CD8-positive, alpha-beta memory T cell (primary cell): ENCODE data around the gene LYRM4. TPM values are rescaled to one million over a fixed set of nuclear protein-coding genes. Genes with fewer than 3 reads are reported as not detected.

Source experiments
- CTCF ChIA-PET: fragments of 350-600 bp; sonication (Branson Sonifier 250); formaldehyde crosslinking; loops from one replicate; lab custom pipeline; 2021; ENCODE audit warnings: antibody characterized with exemption; lab: Charles Lee
- POLR2A ChIA-PET: fragments of 350-600 bp; sonication (Branson Sonifier 250); formaldehyde crosslinking; loops from one replicate; lab custom pipeline; 2021; ENCODE audit warnings: antibody characterized with exemption; lab: Charles Lee
- DNase-seq, 5 donors: peaks; one replicate each; pipeline versions ENCODE4 v3.0.0 to v3.0.0-alpha.2; 2020 to 2022; ENCODE audit warnings: mixed read lengths in 1 of 5
- H3K27ac ChIP-seq: one replicate; pipeline ENCODE4 v1.7.0; 2013; ENCODE audit warnings: low read depth, mild to moderate bottlenecking, low read length, moderate library complexity
- H3K27me3 ChIP-seq: 2 replicates; pipeline ENCODE4 v1.7.0; 2013; ENCODE audit warnings: low read length, mild to moderate bottlenecking; ENCODE audit not compliant: insufficient read depth, poor library complexity, severe bottlenecking
- H3K36me3 ChIP-seq: 2 replicates; pipeline ENCODE4 v1.7.0; 2013; ENCODE audit warnings: mild to moderate bottlenecking, low read length, moderate library complexity; ENCODE audit not compliant: insufficient read depth
- H3K4me1 ChIP-seq: 2 replicates; pipeline ENCODE4 v1.7.0; 2013; ENCODE audit warnings: mild to moderate bottlenecking, low read length, moderate library complexity; ENCODE audit not compliant: insufficient read depth
- H3K4me3 ChIP-seq: 2 replicates; pipeline ENCODE4 v1.7.0; 2013; ENCODE audit warnings: mild to moderate bottlenecking, low read length
- H3K9me3 ChIP-seq: 2 replicates; pipeline ENCODE4 v1.7.0; 2013; ENCODE audit warnings: mild to moderate bottlenecking, low read length
- H3K27ac Mint-ChIP-seq, 8 donors: one replicate each; pipeline ENCODE4 v1.8.0; 2020 to 2021; ENCODE audit warnings: mixed read lengths in 8 of 8, mild to moderate bottlenecking in 6 of 8, inconsistent platforms in 3 of 8, moderate library complexity in 3 of 8
- H3K27me3 Mint-ChIP-seq, 2 donors: one replicate each; pipeline ENCODE4 v1.8.0; 2020 to 2021; ENCODE audit warnings: mixed read lengths in 2 of 2, mild to moderate bottlenecking in 1 of 2, moderate library complexity in 1 of 2
- H3K36me3 Mint-ChIP-seq, 3 donors: one replicate each; pipeline ENCODE4 v1.8.0; 2020 to 2021; ENCODE audit warnings: mixed read lengths in 3 of 3, inconsistent platforms in 1 of 3, mild to moderate bottlenecking in 1 of 3
- H3K4me1 Mint-ChIP-seq, 3 donors: one replicate each; pipeline ENCODE4 v1.8.0; 2020 to 2021; ENCODE audit warnings: mixed read lengths in 3 of 3, inconsistent platforms in 1 of 3, mild to moderate bottlenecking in 1 of 3
- H3K4me3 Mint-ChIP-seq, 7 donors: one replicate each; pipeline ENCODE4 v1.8.0; 2020 to 2021; ENCODE audit warnings: mixed read lengths in 7 of 7, mild to moderate bottlenecking in 6 of 7, moderate library complexity in 4 of 7, inconsistent platforms in 2 of 7
- H3K9me3 Mint-ChIP-seq, 5 donors: one replicate each; pipeline ENCODE4 v1.8.0; 2020 to 2022; ENCODE audit warnings: mixed read lengths in 5 of 5, mild to moderate bottlenecking in 3 of 5, moderate library complexity in 2 of 5, inconsistent platforms in 1 of 5
- polyA plus RNA-seq: library from polyadenylated mRNA; unstranded; fragments of 300-500 nt; fragmentation: Illumina TruSeq; gene quantifications from one replicate; pipeline ENCODE4 v1.2.3, GENCODE V29; 2021
- total RNA-seq, 2 experiments: library from RNA; stranded (reverse); gene quantifications; one replicate each; pipeline ENCODE4 v1.2.3, GENCODE V29; 2021

LYRM4 gene
- total and polyA plus RNA-seq, 3 experiments from 2014 or later, result 26.5 to 58.2 (median 55.1) TPM

GRCh38 chr6:5270093-5270680 is 9.4 kb upstream of the LYRM4 start:
- no peaks in the 10 kb centered on the region for H3K9me3 ChIP-seq
- DNase-seq, result no peak
- POLR2A ChIA-PET, result no interaction called here
- H3K36me3 ChIP-seq, result no peaks in the 10 kb centered on the region
- H3K4me3 Mint-ChIP-seq, result no peak overlapping the region
- H3K27ac ChIP-seq, result peak overlapping the region; percentile 39
- H3K4me3 ChIP-seq, result no peak overlapping the region
- H3K27me3 ChIP-seq, result no peaks in the 10 kb centered on the region
- H3K4me1 ChIP-seq, result peaks cover 5% of the 10 kb centered on the region
- H3K27me3 Mint-ChIP-seq, result no peaks in the 10 kb centered on the region
- H3K36me3 Mint-ChIP-seq, result peaks cover 8 to 41% (median 18%) of the 10 kb centered on the region in 3 donors
- no peaks in the 10 kb centered on the region for H3K9me3 Mint-ChIP-seq
- H3K27ac Mint-ChIP-seq, result no peak overlapping the region
- CTCF ChIA-PET, result no interaction called here
- H3K4me1 Mint-ChIP-seq, result peaks cover 15 to 40% (median 31%) of the 10 kb centered on the region in 3 donors

GRCh38 chr6:5266423-5266822 is 5.7 kb upstream of the LYRM4 start:
- CTCF ChIA-PET, result interaction anchor here (0.7 to 3.8 kb wide), 6 partner anchors 10 to 123 kb away, joined by 3 to 12 read pairs (median 4); no protein-coding TSS in a partner anchor
- Histone ChIP-seq H3K9me3 (no peaks in the 10 kb centered on the region), H3K27ac (no peak overlapping the region), H3K36me3 (no peaks in the 10 kb centered on the region), H3K4me1 (peaks cover 9% of the 10 kb centered on the region), H3K27me3 (no peaks in the 10 kb centered on the region), H3K4me3 (no peak overlapping the region)
- Mint-ChIP-seq H3K4me3 (no peak overlapping the region), H3K9me3 (no peaks in the 10 kb centered on the region), H3K27me3 (no peaks in the 10 kb centered on the region), H3K36me3 (peaks cover 8 to 28% (median 14%) of the 10 kb centered on the region in 3 donors), H3K4me1 (peaks cover 17 to 27% (median 20%) of the 10 kb centered on the region in 3 donors), H3K27ac (no peak overlapping the region)
- POLR2A ChIA-PET, result no interaction called here
- no peak for DNase-seq

- H3K27ac ChIP-seq, result peak overlapping the region; percentile 94
- no peaks in the 10 kb centered on the region for H3K36me3 ChIP-seq
- Mint-ChIP-seq H3K4me1 (peaks cover 27 to 37% (median 34%) of the 10 kb centered on the region in 3 donors), H3K9me3 (no peaks in the 10 kb centered on the region), H3K27ac (peak overlapping the region; percentile 97 to 100 (median 100)), H3K4me3 (peak overlapping the region; percentile 94 to 99 (median 98)), H3K27me3 (peaks cover 0 to 1% of the 10 kb centered on the region in 2 donors), H3K36me3 (peaks cover 0 to 24% (median 8%) of the 10 kb centered on the region in 3 donors)
- no peaks in the 10 kb centered on the region for H3K27me3 ChIP-seq
- ChIA-PET CTCF (interaction anchor here (0.9 kb wide), 1 partner anchor 118 kb away, joined by 4 read pairs; no protein-coding TSS in a partner anchor), POLR2A (interaction anchor here (0.7 to 1.1 kb wide), 3 partner anchors 87 to 1126 kb away, joined by 3 to 5 read pairs (median 3); partner anchors contain the start of gene ECI2)
- peak overlapping the region; percentile 81 for H3K4me3 ChIP-seq
- no peaks in the 10 kb centered on the region for H3K9me3 ChIP-seq
- peaks cover 14% of the 10 kb centered on the region for H3K4me1 ChIP-seq
- DNase-seq, result no peak
These were observed 877 bp upstream of the LYRM4 start for GRCh38 chr6:5261545-5262109.

- CTCF ChIA-PET, result interaction anchor here (0.7 kb wide), 1 partner anchor 116 kb away, joined by 3 read pairs; no protein-coding TSS in a partner anchor
- H3K4me3 Mint-ChIP-seq, result peak overlapping the region; percentile 94 to 99 (median 98)
- no peaks in the 10 kb centered on the region for H3K9me3 ChIP-seq
These were observed 584 bp downstream of the LYRM4 start for GRCh38 chr6:5260111-5260620.

GRCh38 chr6:5259428-5259827 is 1.3 kb downstream of the LYRM4 start:
- peak overlapping the region; percentile 91 to 100 (median 98) for H3K27ac Mint-ChIP-seq
- peaks cover 21 to 31% (median 27%) of the 10 kb centered on the region in 3 donors for H3K4me1 Mint-ChIP-seq
- peaks cover 6 to 21% (median 7%) of the 10 kb centered on the region in 3 donors for H3K36me3 Mint-ChIP-seq
- DNase-seq, result no peak
- Histone ChIP-seq H3K9me3 (no peaks in the 10 kb centered on the region), H3K4me3 (peak overlapping the region; percentile 81), H3K27ac (peak overlapping the region; percentile 75), H3K36me3 (no peaks in the 10 kb centered on the region), H3K4me1 (peaks cover 14% of the 10 kb centered on the region), H3K27me3 (no peaks in the 10 kb centered on the region)
- CTCF ChIA-PET, result no interaction called here
- peaks cover 0 to 1% of the 10 kb centered on the region in 2 donors for H3K27me3 Mint-ChIP-seq
- H3K9me3 Mint-ChIP-seq, result no peaks in the 10 kb centered on the region
- POLR2A ChIA-PET, result no interaction called here
- H3K4me3 Mint-ChIP-seq, result peak overlapping the region; percentile 94 to 99 (median 98)

More at GRCh38 chr6:5260111-5260620, 584 bp downstream of the LYRM4 start:
- DNase-seq, result peak; percentile 66 to 87 (median 81)
- peaks cover 0 to 19% (median 4%) of the 10 kb centered on the region in 3 donors for H3K36me3 Mint-ChIP-seq
- H3K27me3 Mint-ChIP-seq, result peaks cover 0 to 1% of the 10 kb centered on the region in 2 donors
- no peaks in the 10 kb centered on the region for H3K27me3 ChIP-seq
- H3K27ac Mint-ChIP-seq, result peak overlapping the region; percentile 91 to 100 (median 98)
- H3K9me3 Mint-ChIP-seq, result no peaks in the 10 kb centered on the region
- H3K4me1 Mint-ChIP-seq, result peaks cover 24 to 34% (median 27%) of the 10 kb centered on the region in 3 donors
- H3K4me3 ChIP-seq, result peak overlapping the region; percentile 81
- no peaks in the 10 kb centered on the region for H3K36me3 ChIP-seq
- H3K27ac ChIP-seq, result peak overlapping the region; percentile 75
- peaks cover 14% of the 10 kb centered on the region for H3K4me1 ChIP-seq
- POLR2A ChIA-PET, result interaction anchor here (1.0 to 1.5 kb wide), 2 partner anchors 86 to 1125 kb away, joined by 3 to 7 read pairs; partner anchors contain the start of gene ECI2

GRCh38 chr6:5257400-5257799 is 3.4 kb downstream of the LYRM4 start:
- Mint-ChIP-seq H3K27me3 (peaks cover 0 to 1% of the 10 kb centered on the region in 2 donors), H3K27ac (peak overlapping the region in 2 of 8 donors; percentile 40 to 41)
- CTCF ChIA-PET, result interaction anchor here (0.9 to 1.5 kb wide), 2 partner anchors 10 to 114 kb away, joined by 3 to 4 read pairs; no protein-coding TSS in a partner anchor

GRCh38 chr6:5256952-5257351 is 3.8 kb downstream of the LYRM4 start:
- Histone ChIP-seq H3K9me3 (no peaks in the 10 kb centered on the region), H3K36me3 (no peaks in the 10 kb centered on the region), H3K4me3 (no peak overlapping the region), H3K27ac (no peak overlapping the region), H3K4me1 (peaks cover 11% of the 10 kb centered on the region), H3K27me3 (no peaks in the 10 kb centered on the region)
- peaks cover 0 to 1% of the 10 kb centered on the region in 2 donors for H3K27me3 Mint-ChIP-seq
- no peak for DNase-seq
- peak overlapping the region in 2 of 8 donors; percentile 12 to 41 for H3K27ac Mint-ChIP-seq
- H3K9me3 Mint-ChIP-seq, result no peaks in the 10 kb centered on the region
- H3K4me3 Mint-ChIP-seq, result peak overlapping the region in 1 of 7 donors; percentile 7
- H3K4me1 Mint-ChIP-seq, result peaks cover 19 to 24% (median 20%) of the 10 kb centered on the region in 3 donors
- peaks cover 7 to 30% (median 15%) of the 10 kb centered on the region in 3 donors for H3K36me3 Mint-ChIP-seq
- ChIA-PET CTCF (interaction anchor here (0.9 to 1.5 kb wide), 2 partner anchors 10 to 113 kb away, joined by 3 to 4 read pairs; no protein-coding TSS in a partner anchor), POLR2A (no interaction called here)

More at GRCh38 chr6:5257400-5257799, 3.4 kb downstream of the LYRM4 start:
- Histone ChIP-seq H3K4me1 (peaks cover 11% of the 10 kb centered on the region), H3K36me3 (no peaks in the 10 kb centered on the region), H3K27ac (no peak overlapping the region), H3K9me3 (no peaks in the 10 kb centered on the region), H3K4me3 (no peak overlapping the region), H3K27me3 (no peaks in the 10 kb centered on the region)
- Mint-ChIP-seq H3K9me3 (no peaks in the 10 kb centered on the region), H3K36me3 (peaks cover 7 to 28% (median 10%) of the 10 kb centered on the region in 3 donors), H3K4me1 (peaks cover 19 to 26% (median 22%) of the 10 kb centered on the region in 3 donors), H3K4me3 (peak overlapping the region in 1 of 7 donors; percentile 51)
- POLR2A ChIA-PET, result no interaction called here
- DNase-seq, result no peak
